GM13976 (cell line): Measurements from ENCODE around the gene GP2.
"Not testable (repeated sequence)": the region's sequence is repeated elsewhere in the genome, so short reads cannot be mapped to it uniquely, and the experiment has no call there.

Experiments
- DNase-seq: peaks from one replicate; pipeline ENCODE4 v3.0.0; 2012; ENCODE audit warnings: low spot score
- CTCF ChIP-seq: IDR thresholded peaks from 2 replicates; pipeline ENCODE4 v1.5.1; 2012; ENCODE audit warnings: borderline replicate concordance, mild to moderate bottlenecking; ENCODE audit not compliant: insufficient read depth; ENCODE audit errors: extremely low read depth, missing control alignments, control extremely low read depth
- in situ Hi-C: fragments of 300-500 bp; cut with MboI; formaldehyde crosslinking; loops from one replicate; pipeline ENCODE4 v1.12.0; 2022; ENCODE audit warnings: low sequenced_read_pairs, mixed read lengths, inconsistent platforms; ENCODE audit not compliant: unreplicated experiment

Gene GP2

GRCh38 chr16:20329392-20330138 lies 2.3 kb upstream of the GP2 start:
- no peak for TF ChIP-seq CTCF
- DNase-seq, result no peak
- in situ Hi-C loops, result no loop called here

- DNase-seq, result no peak
- no peak for TF ChIP-seq CTCF
- in situ Hi-C loops, result no loop called here
Measured at GRCh38 chr16:20326321-20326720, 992 bp downstream of the GP2 start.

GRCh38 chr16:20325005-20325404 lies 2.3 kb downstream of the GP2 start:
- TF ChIP-seq CTCF, result no peak
- no peak for DNase-seq
- in situ Hi-C loops, result no loop called here

GRCh38 chr16:20323591-20324117 lies 3.7 kb downstream of the GP2 start:
- no peak for TF ChIP-seq CTCF
- no peak for DNase-seq
- in situ Hi-C loops, result no loop called here

GRCh38 chr16:20322696-20323095 lies 4.6 kb downstream of the GP2 start:
- DNase-seq, result no peak
- in situ Hi-C loops, result no loop called here

GRCh38 chr16:20321671-20322070 lies 5.6 kb downstream of the GP2 start:
- no peak for DNase-seq
- no peak for TF ChIP-seq CTCF
- in situ Hi-C loops, result no loop called here

More at GRCh38 chr16:20322696-20323095, 4.6 kb downstream of the GP2 start:
- no peak for TF ChIP-seq CTCF

- in situ Hi-C loops, DNase-seq: not testable (repeated sequence)
Measured at GRCh38 chr16:20321051-20321450, 6.3 kb downstream of the GP2 start.
